ENCODE results near the gene MYH15. TPM values are rescaled to one million over a fixed set of nuclear protein-coding genes. Genes with fewer than 3 reads are reported as not detected.

Gene MYH15
- total RNA-seq, 1 donor from 2014 or later: 0.75 TPM

DNA sequence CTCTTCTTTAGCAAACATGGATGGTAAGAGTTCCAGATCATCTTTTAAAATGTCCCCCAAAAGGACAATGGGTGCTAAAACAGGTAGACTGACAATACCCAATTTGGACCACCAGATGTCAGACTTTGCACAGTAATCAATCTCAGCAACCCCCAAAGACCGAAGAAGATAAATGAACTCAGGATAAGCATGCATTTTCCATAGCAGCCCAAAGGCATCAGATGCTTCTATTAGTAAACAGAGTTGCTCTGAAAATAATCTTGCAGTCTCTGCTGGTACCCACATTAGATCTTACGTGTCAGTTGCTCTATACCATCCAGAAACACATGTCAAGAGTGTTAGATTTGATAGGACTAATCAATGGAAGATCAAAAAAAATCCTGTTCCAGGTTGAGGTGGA, 20.6 kb downstream of the MYH15 start:
- no peak for DNase-seq (ENCODE audit: low read depth)
- TF ChIP-seq, protein P1, sequence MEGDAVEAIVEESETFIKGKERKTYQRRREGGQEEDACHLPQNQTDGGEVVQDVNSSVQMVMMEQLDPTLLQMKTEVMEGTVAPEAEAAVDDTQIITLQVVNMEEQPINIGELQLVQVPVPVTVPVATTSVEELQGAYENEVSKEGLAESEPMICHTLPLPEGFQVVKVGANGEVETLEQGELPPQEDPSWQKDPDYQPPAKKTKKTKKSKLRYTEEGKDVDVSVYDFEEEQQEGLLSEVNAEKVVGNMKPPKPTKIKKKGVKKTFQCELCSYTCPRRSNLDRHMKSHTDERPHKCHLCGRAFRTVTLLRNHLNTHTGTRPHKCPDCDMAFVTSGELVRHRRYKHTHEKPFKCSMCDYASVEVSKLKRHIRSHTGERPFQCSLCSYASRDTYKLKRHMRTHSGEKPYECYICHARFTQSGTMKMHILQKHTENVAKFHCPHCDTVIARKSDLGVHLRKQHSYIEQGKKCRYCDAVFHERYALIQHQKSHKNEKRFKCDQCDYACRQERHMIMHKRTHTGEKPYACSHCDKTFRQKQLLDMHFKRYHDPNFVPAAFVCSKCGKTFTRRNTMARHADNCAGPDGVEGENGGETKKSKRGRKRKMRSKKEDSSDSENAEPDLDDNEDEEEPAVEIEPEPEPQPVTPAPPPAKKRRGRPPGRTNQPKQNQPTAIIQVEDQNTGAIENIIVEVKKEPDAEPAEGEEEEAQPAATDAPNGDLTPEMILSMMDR (conservative IDR thresholded peaks at IDR 0.05; ENCODE audit: low read depth, low read length): peak; percentile 83
- no peak overlapping the region for H3K4me3 ChIP-seq (ENCODE audit: low read depth, low read length)

DNA sequence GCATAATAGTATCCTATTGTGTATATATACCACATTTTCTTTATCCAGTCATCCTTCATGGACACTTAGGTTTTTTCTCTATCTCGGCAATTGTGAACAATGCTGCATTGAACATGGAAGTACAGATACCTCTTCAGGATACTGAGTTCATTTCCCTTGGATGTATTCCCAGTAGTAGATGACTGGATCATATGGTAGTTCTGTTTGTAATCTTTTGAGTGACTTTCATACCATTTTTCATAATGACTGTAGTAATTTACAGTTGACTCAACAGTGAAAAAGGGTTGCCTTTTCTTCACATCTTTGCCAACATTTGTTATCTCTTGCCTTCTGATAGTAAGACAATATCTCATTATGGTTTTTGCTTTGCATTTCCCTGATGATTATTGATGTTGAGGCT, 21.8 kb downstream of the MYH15 start:
- TF ChIP-seq, protein P1 (conservative IDR thresholded peaks at IDR 0.05; ENCODE audit: low read depth, low read length): no peak
- no peak for DNase-seq (ENCODE audit: low read depth)
- no peak overlapping the region for H3K4me3 ChIP-seq (ENCODE audit: low read depth, low read length)

DNA sequence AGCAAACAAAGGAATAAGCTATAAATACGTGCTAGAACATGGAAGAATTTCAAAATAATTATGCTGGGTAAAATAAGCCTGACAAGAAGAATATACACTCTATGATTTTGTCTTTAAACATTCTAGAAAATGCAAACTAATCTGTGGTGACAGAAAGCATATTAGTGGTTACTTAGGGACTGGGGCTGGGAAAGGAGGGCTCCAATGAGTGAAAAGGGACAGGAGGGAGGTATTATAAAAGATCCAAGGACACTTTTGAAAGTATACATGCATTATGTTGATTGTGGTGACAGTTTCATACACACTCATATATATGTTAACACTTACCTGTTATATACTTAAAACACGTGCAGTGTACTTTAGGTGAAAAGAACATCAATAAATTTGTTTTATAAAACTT, 23.0 kb downstream of the MYH15 start:
- TF ChIP-seq, protein P1 (conservative IDR thresholded peaks at IDR 0.05; ENCODE audit: low read depth, low read length): no peak
- DNase-seq (ENCODE audit: low read depth): no peak
- H3K4me3 ChIP-seq (ENCODE audit: low read depth, low read length): no peak overlapping the region

DNA sequence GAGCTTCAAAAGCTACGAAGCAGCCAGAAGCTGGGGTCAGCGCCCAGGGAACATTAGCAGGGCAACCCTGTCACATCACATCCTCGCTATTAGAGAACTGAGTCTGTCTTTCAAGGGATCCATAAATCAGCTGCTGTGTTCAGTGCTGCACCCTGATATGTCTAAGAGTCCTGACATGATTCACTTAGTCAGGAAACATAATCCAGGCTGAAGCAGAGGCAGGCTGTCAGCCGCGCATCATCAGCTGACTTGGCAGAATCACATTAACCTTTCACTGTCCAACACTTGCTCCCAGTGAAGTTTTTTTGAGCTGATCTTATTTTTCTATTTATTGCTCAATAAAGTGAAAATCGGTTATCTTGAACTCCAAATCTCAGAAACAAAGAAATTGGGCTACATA, 23.5 kb downstream of the MYH15 start:
- DNase-seq (ENCODE audit: low read depth): no peak
- H3K4me3 ChIP-seq (ENCODE audit: low read depth, low read length): no peak overlapping the region
- TF ChIP-seq, protein P1 (conservative IDR thresholded peaks at IDR 0.05; ENCODE audit: low read depth, low read length): no peak

DNA sequence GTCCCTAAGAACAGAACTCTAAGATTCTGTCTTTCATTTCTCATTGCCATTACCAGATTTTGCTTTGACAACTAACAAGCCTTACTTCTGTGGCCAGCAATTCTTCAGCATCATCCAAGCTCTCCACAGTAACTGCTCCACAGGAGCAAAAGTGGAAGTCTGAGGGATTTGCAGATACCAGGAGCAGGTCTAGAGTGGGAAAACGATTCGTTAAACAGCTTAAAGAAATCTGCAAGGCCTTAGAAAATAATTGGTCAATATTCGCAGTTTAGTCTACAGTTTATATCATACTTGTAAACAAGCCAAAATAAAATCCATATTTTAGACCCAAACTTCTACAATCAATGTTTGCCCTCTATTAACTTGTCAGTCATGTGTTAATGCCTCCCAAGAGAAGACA, 24.1 kb downstream of the MYH15 start:
- TF ChIP-seq, protein P1 (conservative IDR thresholded peaks at IDR 0.05; ENCODE audit: low read depth, low read length): no peak
- no peak overlapping the region for H3K4me3 ChIP-seq (ENCODE audit: low read depth, low read length)
- DNase-seq (ENCODE audit: low read depth): no peak

DNA sequence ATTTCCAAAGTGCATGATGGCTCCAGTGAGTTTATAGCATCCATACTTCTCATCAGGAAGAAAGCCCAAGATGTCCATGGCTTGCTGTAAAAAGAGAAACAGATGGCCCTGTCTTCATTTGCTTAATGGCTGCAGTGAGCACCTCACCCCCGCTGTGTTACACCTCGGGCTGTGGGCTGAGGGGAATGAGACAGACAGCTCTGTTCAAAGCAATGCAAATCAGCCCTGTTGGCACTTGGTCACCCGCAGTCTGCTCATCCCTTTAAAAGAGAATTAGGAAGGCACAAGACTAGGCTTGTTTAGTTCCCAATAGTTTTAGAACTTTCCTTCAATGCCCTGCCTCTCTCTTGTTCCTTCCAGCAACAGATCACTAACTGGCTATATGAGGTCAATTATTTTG, 25.2 kb downstream of the MYH15 start:
- no peak overlapping the region for H3K4me3 ChIP-seq (ENCODE audit: low read depth, low read length)
- TF ChIP-seq, protein P1 (conservative IDR thresholded peaks at IDR 0.05; ENCODE audit: low read depth, low read length): no peak
- DNase-seq (ENCODE audit: low read depth): no peak

DNA sequence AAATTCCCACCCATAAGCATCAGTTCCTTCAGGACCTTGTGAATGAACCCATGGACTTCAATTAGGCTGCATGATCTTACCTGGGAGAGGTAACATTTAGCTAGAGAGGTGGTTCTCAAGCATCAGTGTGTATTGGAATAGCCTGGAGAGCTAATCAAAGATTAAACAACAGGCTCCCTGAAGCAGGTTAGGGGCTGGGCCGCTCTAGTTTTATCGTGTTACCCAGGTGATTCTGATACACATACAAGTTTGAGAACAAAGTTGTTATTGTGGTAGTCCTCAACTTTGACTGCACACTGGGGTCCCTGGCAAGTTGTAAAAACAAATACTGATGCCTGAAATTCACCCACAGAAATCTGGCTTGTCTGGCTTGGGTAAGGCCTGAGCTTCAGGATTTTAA, 31.2 kb downstream of the MYH15 start:
- TF ChIP-seq, protein P1 (conservative IDR thresholded peaks at IDR 0.05; ENCODE audit: low read depth, low read length): no peak
- H3K4me3 ChIP-seq (ENCODE audit: low read depth, low read length): no peak overlapping the region
- DNase-seq (ENCODE audit: low read depth): no peak
